GM23338 (cell line): ENCODE data around the gene AKAP8L. TPM values are rescaled to one million over a fixed set of nuclear protein-coding genes. Genes with fewer than 3 reads are reported as not detected.

Source experiments
- ATAC-seq: fragments of 200-7000 bp; cut with Tn5 transposase; 3 replicates; pipeline ENCODE4 v1.9.1; 2020
- DNase-seq: peaks from one replicate; pipeline ENCODE4 v3.0.0-alpha.2; 2015; ENCODE audit warnings: low spot score
- H2AFZ ChIP-seq: fragments of 200-600 bp; sonication (generic); 2 replicates; pipeline ENCODE4 v1.8.0; 2016; ENCODE audit warnings: antibody characterized with exemption, mild to moderate bottlenecking, moderate library complexity
- H3F3A ChIP-seq: fragments of 200-600 bp; sonication (generic); replicated peaks from 2 replicates; pipeline ENCODE4 v1.8.0; 2017; ENCODE audit warnings: antibody characterized with exemption, mixed run types, low read depth
- H3K27ac ChIP-seq: fragments of 200-600 bp; sonication (generic); 2 replicates; pipeline ENCODE4 v1.6.1; 2016; ENCODE audit warnings: low read depth
- H3K27me3 ChIP-seq: fragments of 200-600 bp; sonication (generic); 2 replicates; pipeline ENCODE4 v1.8.0; 2016; ENCODE audit warnings: mild to moderate bottlenecking, mixed run types, moderate library complexity; ENCODE audit not compliant: insufficient read depth
- H3K36me3 ChIP-seq: fragments of 200-600 bp; sonication (generic); 2 replicates; pipeline ENCODE4 v1.8.0; 2016; ENCODE audit warnings: mild to moderate bottlenecking; ENCODE audit not compliant: insufficient read depth
- H3K4me1 ChIP-seq: fragments of 200-600 bp; sonication (generic); 2 replicates; pipeline ENCODE4 v1.8.0; 2016; ENCODE audit warnings: mild to moderate bottlenecking, moderate library complexity; ENCODE audit not compliant: insufficient read depth
- H3K4me2 ChIP-seq: fragments of 200-600 bp; sonication (generic); 2 replicates; pipeline ENCODE4 v1.7.1; 2017; ENCODE audit warnings: mixed run types
- H3K4me3 ChIP-seq: fragments of 200-600 bp; sonication (generic); 2 replicates; pipeline ENCODE4 v1.6.1; 2016; ENCODE audit warnings: mixed run types
- H3K79me2 ChIP-seq: fragments of 200-600 bp; sonication (generic); replicated peaks from 2 replicates; pipeline ENCODE4 v1.8.0; 2017; ENCODE audit warnings: mild to moderate bottlenecking; ENCODE audit not compliant: insufficient read depth
- H3K9me2 ChIP-seq: fragments of 200-600 bp; sonication (generic); 2 replicates; pipeline ENCODE4 v1.8.0; 2017; ENCODE audit not compliant: insufficient read depth
- H4K20me1 ChIP-seq: fragments of 200-600 bp; sonication (generic); replicated peaks from 2 replicates; pipeline ENCODE4 v1.8.0; 2017; ENCODE audit warnings: mild to moderate bottlenecking; ENCODE audit not compliant: insufficient read depth
- H3K27ac Mint-ChIP-seq: 2 replicates; pipeline ENCODE4 v1.8.0; 2020; ENCODE audit warnings: inconsistent platforms, mild to moderate bottlenecking, moderate library complexity, mixed read lengths
- H3K27me3 Mint-ChIP-seq: 3 replicates; pipeline ENCODE4 v1.8.0; 2022; ENCODE audit warnings: low read depth, mild to moderate bottlenecking, moderate library complexity, mixed read lengths, inconsistent platforms; ENCODE audit not compliant: insufficient read depth, poor library complexity
- H3K36me3 Mint-ChIP-seq: 3 replicates; pipeline ENCODE4 v1.8.0; 2021; ENCODE audit warnings: low read depth, mild to moderate bottlenecking, inconsistent platforms, moderate library complexity, mixed read lengths
- H3K4me1 Mint-ChIP-seq: 3 replicates; pipeline ENCODE4 v1.8.0; 2020; ENCODE audit warnings: mild to moderate bottlenecking, inconsistent platforms, mixed read lengths
- H3K4me3 Mint-ChIP-seq: 3 replicates; pipeline ENCODE4 v1.8.0; 2021; ENCODE audit warnings: moderate library complexity, mild to moderate bottlenecking, inconsistent platforms, mixed read lengths
- H3K9me3 Mint-ChIP-seq: 3 replicates; pipeline ENCODE4 v1.8.0; 2020; ENCODE audit warnings: moderate library complexity, mild to moderate bottlenecking, inconsistent platforms, mixed read lengths
- CREB1 ChIP-seq: fragments of 250-450 bp; sonication (Bioruptor Pico); IDR thresholded peaks from 2 replicates; pipeline ENCODE4 v1.5.0; 2020; ENCODE audit warnings: low read depth, mild to moderate bottlenecking, moderate library complexity
- CTCF ChIP-seq, 2 experiments: fragments of 200-600 bp in 1 of 2; sonication (generic) in 1 of 2; conservative IDR thresholded peaks; 2 replicates each; pipeline versions ENCODE4 v1.5.1 to v1.6.1; 2016 to 2017; ENCODE audit warnings: antibody characterized with exemption in 2 of 2, low read depth in 2 of 2, mild to moderate bottlenecking in 2 of 2, moderate library complexity in 1 of 2
- ETS1 ChIP-seq: IDR thresholded peaks from 2 replicates; pipeline ENCODE4 v1.6.1; 2016; ENCODE audit warnings: antibody characterized with exemption
- EZH2 ChIP-seq: fragments of 200-600 bp; sonication (generic); IDR thresholded peaks from one replicate; pipeline ENCODE4 v1.8.0; 2017; ENCODE audit warnings: antibody characterized with exemption, mild to moderate bottlenecking, low read depth; ENCODE audit not compliant: unreplicated experiment
- EZH2phosphoT487 ChIP-seq: fragments of 200-600 bp; sonication (generic); IDR thresholded peaks from one replicate; pipeline ENCODE4 v1.8.1; 2018; ENCODE audit warnings: antibody characterized with exemption; ENCODE audit not compliant: unreplicated experiment
- JUNB ChIP-seq: IDR thresholded peaks from one replicate; pipeline ENCODE4 v1.6.1; 2016; ENCODE audit warnings: antibody characterized with exemption; ENCODE audit not compliant: unreplicated experiment
- NANOG ChIP-seq: IDR thresholded peaks from 2 replicates; pipeline ENCODE4 v1.6.1; 2016; ENCODE audit warnings: antibody characterized with exemption, borderline replicate concordance
- POLR2AphosphoS5 ChIP-seq: IDR thresholded peaks from 2 replicates; pipeline ENCODE4 v1.6.1; 2016; ENCODE audit warnings: antibody characterized with exemption, low read depth
- REST ChIP-seq: IDR thresholded peaks from one replicate; pipeline ENCODE4 v1.6.1; 2018; ENCODE audit warnings: antibody characterized with exemption; ENCODE audit not compliant: unreplicated experiment
- STAT1 ChIP-seq: IDR thresholded peaks from one replicate; pipeline ENCODE4 v1.6.1; 2016; ENCODE audit warnings: antibody characterized with exemption; ENCODE audit not compliant: unreplicated experiment
- ZNF114 ChIP-seq: fragments of 250-450 bp; sonication (Bioruptor Pico); IDR thresholded peaks from 2 replicates; pipeline ENCODE4 v1.5.0; 2020; ENCODE audit warnings: mild to moderate bottlenecking, moderate library complexity
- ZNF331 ChIP-seq: fragments of 250-450 bp; sonication (Bioruptor Pico); IDR thresholded peaks from 2 replicates; pipeline ENCODE4 v1.5.0; 2020; ENCODE audit warnings: low read depth, mild to moderate bottlenecking, moderate library complexity
- ZNF462 ChIP-seq: fragments of 250-450 bp; sonication (Bioruptor Pico); IDR thresholded peaks from 2 replicates; pipeline ENCODE4 v1.5.0; 2020; ENCODE audit warnings: mild to moderate bottlenecking, moderate library complexity
- polyA plus RNA-seq: library from polyadenylated mRNA; unstranded; fragments of >200 nt; fragmentation: Nextera tagmentation; extraction: Ambion mirVana; gene quantifications from 2 replicates; pipeline ENCODE4 v1.2.1, GENCODE V29; 2016
- total RNA-seq: library from RNA; depleted of rRNA; stranded (reverse); fragments of >200 nt; shearing (Covaris generic); gene quantifications from 2 replicates; pipeline ENCODE4 v1.2.3, GENCODE V29; 2014

Gene AKAP8L
- total and polyA plus RNA-seq, 2 experiments from 2014 or later, result 78.8 to 165 TPM

GRCh38 chr19:15427350-15427700, 8.5 kb upstream of the AKAP8L start:
- H3K27ac ChIP-seq, result no peak overlapping the region
- no peak overlapping the region for H2AFZ ChIP-seq
- H3K9me3 Mint-ChIP-seq, result no peaks in the 10 kb centered on the region; the same call in 2 of the 3 replicates
- H3K9me2 ChIP-seq, result no peaks in the 10 kb centered on the region
- H3K4me1 ChIP-seq, result 0 out of 2 replicates have a peak, but pooled peaks cover 6% of the 10 kb centered on the region
- no peaks in the 10 kb centered on the region for H3F3A ChIP-seq
- no peak overlapping the region for H3K27ac Mint-ChIP-seq
- H3K27me3 ChIP-seq, result no peaks in the 10 kb centered on the region
- ATAC-seq (no peak), DNase-seq (no peak)
- H3K4me3 ChIP-seq, result no peak overlapping the region
- H4K20me1 ChIP-seq, result peaks cover 16% of the 10 kb centered on the region
- peaks cover 12% of the 10 kb centered on the region for H3K27me3 Mint-ChIP-seq
- no peak overlapping the region for H3K4me3 Mint-ChIP-seq
- no peak for TF ChIP-seq ZNF331 (CRISPR knock-in tag)
- no peak for TF ChIP-seq REST
- TF ChIP-seq ZNF114, result no peak
- TF ChIP-seq NANOG, result no peak
- no peak for TF ChIP-seq EZH2
- TF ChIP-seq CREB1 (CRISPR knock-in tag), result no peak
- no peak for TF ChIP-seq CTCF (conservative IDR thresholded peaks at IDR 0.05; ENCODE audit: low read depth in 2 of 2)
- TF ChIP-seq ZNF462, result no peak
- no peak for TF ChIP-seq STAT1
- TF ChIP-seq ETS1, result no peak
- TF ChIP-seq POLR2AphosphoS5, result no peak
- no peak for TF ChIP-seq JUNB
- TF ChIP-seq EZH2phosphoT487, result no peak
- peaks cover 18% of the 10 kb centered on the region for H3K79me2 ChIP-seq
- H3K36me3 Mint-ChIP-seq, result peaks cover 33% of the 10 kb centered on the region
- H3K4me1 Mint-ChIP-seq, result peaks cover 15% of the 10 kb centered on the region
- no peaks in the 10 kb centered on the region for H3K36me3 ChIP-seq
- H3K4me2 ChIP-seq, result no peak overlapping the region
